ENCODE results near the gene UNC5CL. TPM values are rescaled to one million over a fixed set of nuclear protein-coding genes. Genes with fewer than 3 reads are reported as not detected.

UNC5CL gene
- total and polyA plus RNA-seq, 2 experiments from 2014 or later = 0.87 to 1.2 TPM

- Mint-ChIP-seq H3K4me1 (peaks cover 13% of the 10 kb centered on the region), H3K27ac (no peak overlapping the region), H3K4me3 (no peak overlapping the region), H3K36me3 (ENCODE audit: low read depth) (no peaks in the 10 kb centered on the region), H3K27me3 (ENCODE audit: insufficient read depth, low read depth, poor library complexity) (peaks cover 5% of the 10 kb centered on the region), H3K9me3 (no peaks in the 10 kb centered on the region)
- TF ChIP-seq JUNB (IDR thresholded peaks at IDR 0.05; ENCODE audit: unreplicated experiment) (no peak), ZNF462 (CRISPR knock-in tag; IDR thresholded peaks at IDR 0.05) (no peak), STAT1 (IDR thresholded peaks at IDR 0.05; ENCODE audit: unreplicated experiment) (no peak), EZH2phosphoT487 (IDR thresholded peaks at IDR 0.05; ENCODE audit: unreplicated experiment) (no peak), ZNF331 (CRISPR knock-in tag; IDR thresholded peaks at IDR 0.05; ENCODE audit: low read depth) (no peak), EZH2 (IDR thresholded peaks at IDR 0.05; ENCODE audit: low read depth, unreplicated experiment) (no peak), ETS1 (IDR thresholded peaks at IDR 0.05) (no peak), POLR2AphosphoS5 (IDR thresholded peaks at IDR 0.05; ENCODE audit: low read depth) (no peak)
- TF ChIP-seq, protein P1, sequence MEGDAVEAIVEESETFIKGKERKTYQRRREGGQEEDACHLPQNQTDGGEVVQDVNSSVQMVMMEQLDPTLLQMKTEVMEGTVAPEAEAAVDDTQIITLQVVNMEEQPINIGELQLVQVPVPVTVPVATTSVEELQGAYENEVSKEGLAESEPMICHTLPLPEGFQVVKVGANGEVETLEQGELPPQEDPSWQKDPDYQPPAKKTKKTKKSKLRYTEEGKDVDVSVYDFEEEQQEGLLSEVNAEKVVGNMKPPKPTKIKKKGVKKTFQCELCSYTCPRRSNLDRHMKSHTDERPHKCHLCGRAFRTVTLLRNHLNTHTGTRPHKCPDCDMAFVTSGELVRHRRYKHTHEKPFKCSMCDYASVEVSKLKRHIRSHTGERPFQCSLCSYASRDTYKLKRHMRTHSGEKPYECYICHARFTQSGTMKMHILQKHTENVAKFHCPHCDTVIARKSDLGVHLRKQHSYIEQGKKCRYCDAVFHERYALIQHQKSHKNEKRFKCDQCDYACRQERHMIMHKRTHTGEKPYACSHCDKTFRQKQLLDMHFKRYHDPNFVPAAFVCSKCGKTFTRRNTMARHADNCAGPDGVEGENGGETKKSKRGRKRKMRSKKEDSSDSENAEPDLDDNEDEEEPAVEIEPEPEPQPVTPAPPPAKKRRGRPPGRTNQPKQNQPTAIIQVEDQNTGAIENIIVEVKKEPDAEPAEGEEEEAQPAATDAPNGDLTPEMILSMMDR (conservative IDR thresholded peaks at IDR 0.05; ENCODE audit: low read depth in 2 of 2) = no peak
- TF ChIP-seq, protein P2, sequence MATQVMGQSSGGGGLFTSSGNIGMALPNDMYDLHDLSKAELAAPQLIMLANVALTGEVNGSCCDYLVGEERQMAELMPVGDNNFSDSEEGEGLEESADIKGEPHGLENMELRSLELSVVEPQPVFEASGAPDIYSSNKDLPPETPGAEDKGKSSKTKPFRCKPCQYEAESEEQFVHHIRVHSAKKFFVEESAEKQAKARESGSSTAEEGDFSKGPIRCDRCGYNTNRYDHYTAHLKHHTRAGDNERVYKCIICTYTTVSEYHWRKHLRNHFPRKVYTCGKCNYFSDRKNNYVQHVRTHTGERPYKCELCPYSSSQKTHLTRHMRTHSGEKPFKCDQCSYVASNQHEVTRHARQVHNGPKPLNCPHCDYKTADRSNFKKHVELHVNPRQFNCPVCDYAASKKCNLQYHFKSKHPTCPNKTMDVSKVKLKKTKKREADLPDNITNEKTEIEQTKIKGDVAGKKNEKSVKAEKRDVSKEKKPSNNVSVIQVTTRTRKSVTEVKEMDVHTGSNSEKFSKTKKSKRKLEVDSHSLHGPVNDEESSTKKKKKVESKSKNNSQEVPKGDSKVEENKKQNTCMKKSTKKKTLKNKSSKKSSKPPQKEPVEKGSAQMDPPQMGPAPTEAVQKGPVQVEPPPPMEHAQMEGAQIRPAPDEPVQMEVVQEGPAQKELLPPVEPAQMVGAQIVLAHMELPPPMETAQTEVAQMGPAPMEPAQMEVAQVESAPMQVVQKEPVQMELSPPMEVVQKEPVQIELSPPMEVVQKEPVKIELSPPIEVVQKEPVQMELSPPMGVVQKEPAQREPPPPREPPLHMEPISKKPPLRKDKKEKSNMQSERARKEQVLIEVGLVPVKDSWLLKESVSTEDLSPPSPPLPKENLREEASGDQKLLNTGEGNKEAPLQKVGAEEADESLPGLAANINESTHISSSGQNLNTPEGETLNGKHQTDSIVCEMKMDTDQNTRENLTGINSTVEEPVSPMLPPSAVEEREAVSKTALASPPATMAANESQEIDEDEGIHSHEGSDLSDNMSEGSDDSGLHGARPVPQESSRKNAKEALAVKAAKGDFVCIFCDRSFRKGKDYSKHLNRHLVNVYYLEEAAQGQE (IDR thresholded peaks at IDR 0.05; ENCODE audit: unreplicated experiment) = no peak
- no peaks in the 10 kb centered on the region for H3F3A ChIP-seq (replicated peaks; ENCODE audit: low read depth)
- no peak for ATAC-seq
- H3K4me1 ChIP-seq (ENCODE audit: insufficient read depth) = no peaks in the 10 kb centered on the region; the same call in 1 of the 2 replicates
- no peaks in the 10 kb centered on the region; the same call in 1 of the 2 replicates for H3K36me3 ChIP-seq (ENCODE audit: insufficient read depth)
- H3K4me2 ChIP-seq = no peak overlapping the region
- no peak overlapping the region for H2AFZ ChIP-seq
- H3K27ac ChIP-seq (ENCODE audit: low read depth) = no peak overlapping the region
- no peaks in the 10 kb centered on the region for H4K20me1 ChIP-seq (replicated peaks; ENCODE audit: insufficient read depth)
- H3K79me2 ChIP-seq (replicated peaks; ENCODE audit: insufficient read depth) = no peaks in the 10 kb centered on the region
- H3K9me2 ChIP-seq (ENCODE audit: insufficient read depth) = no peaks in the 10 kb centered on the region
- H3K27me3 ChIP-seq (ENCODE audit: insufficient read depth) = no peaks in the 10 kb centered on the region
- no peak overlapping the region for H3K4me3 ChIP-seq
- no peak for DNase-seq (ENCODE audit: low spot score)
Measured at GRCh38 chr6:41038205-41038604, 816 bp downstream of the UNC5CL start.

Data from GM23338 (cell line).